NCI-H1092 treated with DMSO at 0.1 percent for 48 hours (cell line): ENCODE results near the gene ZSCAN30.

ENCODE experiments used
- DNase-seq: peaks from one replicate; lab custom pipeline; 2025; lab: John Stamatoyannopoulos, UW

Gene ZSCAN30

DNA sequence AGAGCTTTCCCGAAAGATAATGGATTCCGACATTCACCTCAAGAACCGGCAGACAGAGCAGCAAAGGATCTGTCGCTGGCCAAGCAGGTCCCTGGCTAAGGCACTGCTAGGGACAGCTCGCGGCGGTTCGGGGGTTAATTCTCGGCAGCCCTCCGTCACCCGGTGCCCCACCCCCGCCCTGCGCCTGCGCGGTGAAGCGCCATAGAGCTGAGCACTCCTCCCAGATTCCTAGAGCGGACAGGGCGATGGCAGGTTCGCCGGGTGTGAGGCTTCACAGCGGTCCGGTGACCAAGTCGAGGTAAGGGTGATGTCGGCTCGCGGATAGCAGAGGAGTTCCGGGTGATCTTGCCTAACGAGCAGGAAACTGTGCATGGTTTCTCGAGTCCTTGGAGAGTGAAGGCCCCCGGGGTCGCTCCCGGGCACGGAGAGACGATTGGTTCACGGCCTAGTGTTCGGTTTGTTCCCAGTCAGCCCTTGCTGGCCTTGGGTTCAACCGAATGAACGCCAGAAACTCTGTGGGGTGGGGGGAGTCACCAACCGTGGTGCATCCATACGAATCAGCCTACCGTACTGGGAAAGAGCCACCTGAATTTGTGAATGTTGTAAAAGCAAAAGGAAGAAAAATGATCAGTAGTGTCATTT lies at the start of gene ZSCAN30:
Gene ZSCAN30, minus strand, starts transcription at position 136 of the 642 bp plus-strand sequence. CDS start 25,877 bp downstream, outside the sequence.
- peak; percentile 95 for DNase-seq

- no peak for DNase-seq
These were observed 47.3 kb upstream of the ZSCAN30 start for GRCh38 chr18:35337286-35337685.

DNA sequence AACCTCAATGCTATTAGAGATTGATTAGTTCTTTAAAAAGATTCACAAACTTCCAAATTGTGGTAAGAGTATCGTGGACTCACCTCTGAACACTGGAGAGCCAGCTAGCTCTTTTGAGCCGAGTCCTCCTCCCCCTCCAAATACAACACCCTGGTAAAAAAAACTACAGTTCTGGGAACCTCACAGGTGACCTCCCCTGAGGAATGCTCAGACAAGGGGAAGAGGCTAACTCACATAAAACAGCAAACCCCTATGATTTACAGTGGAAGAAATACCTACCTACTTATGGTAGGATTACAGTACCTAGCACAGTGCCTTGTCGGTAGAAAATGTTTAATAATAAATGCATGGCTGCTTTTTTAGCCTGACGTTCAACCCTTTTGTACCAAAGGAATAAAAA lies 45.8 kb upstream of the ZSCAN30 start:
- DNase-seq = no peak

DNA sequence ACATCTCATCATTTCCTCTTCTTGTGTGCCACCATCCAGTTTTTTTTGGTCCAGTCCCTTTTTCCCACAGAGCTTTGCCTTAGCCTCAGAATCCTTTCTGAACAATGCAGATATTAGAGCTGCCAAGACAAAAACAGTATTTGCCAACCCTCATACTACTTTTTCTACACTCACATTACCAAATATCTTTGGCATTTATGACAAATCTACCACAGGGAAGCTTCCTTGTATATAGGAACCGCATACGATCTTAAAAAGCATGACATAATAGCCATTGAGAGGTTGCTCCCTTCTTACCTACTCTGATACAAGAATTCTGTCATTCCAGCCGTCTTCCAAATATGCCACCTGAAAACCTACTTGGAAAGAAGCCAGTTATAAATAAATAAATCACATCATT lies 44.8 kb upstream of the ZSCAN30 start:
- no peak for DNase-seq

DNA sequence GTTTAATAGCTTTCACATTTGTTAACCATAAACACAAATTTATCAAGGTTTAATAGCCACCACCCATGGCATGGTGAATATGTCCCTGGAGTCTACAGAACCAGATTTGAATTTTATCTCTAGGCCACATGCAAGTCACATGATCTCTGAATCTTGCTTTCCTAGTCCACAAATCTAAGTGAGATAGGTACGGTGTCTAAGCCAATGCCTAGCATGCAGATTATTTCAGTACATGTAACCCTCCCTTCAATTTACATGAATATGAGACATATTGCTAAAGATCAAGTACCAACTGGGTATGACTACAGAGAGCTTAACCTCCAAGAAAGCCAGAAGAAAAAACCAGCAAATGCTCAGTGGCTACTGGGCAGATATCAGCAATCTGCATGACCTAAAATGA lies 44.2 kb upstream of the ZSCAN30 start:
- DNase-seq = no peak

DNA sequence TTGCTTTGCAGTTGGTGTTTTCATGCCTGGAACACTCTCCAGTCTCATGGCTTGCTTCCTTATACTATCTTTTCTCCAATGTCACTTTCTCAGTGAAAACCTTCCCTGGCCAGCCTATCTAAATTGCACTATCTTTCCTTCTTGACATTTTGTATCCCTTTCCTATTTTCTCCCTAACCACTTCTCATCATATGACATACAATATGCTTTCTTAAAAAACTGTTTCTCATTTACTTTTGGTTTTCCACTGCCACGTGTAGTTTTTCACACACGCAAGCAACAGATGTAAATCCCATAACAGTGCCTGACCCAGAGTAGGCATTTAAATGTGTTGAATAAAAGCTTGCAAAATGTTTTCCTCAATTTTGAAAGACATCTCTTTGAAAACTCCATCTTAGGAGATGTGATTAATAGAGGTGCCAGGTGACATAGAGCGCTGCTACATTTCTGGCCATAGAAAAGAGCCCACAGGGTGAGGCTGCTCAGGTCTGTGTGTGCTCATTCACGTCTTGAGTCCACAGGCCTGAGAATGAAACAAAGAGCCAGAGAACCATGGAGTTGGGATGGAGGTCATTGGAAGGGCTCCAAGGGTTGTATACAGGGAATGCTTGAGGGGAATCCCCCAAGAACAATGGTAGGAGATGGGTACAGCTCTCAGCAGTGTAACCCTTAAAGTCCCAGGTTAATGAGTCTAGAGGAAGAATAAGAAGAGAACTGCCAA lies 41.5 kb upstream of the ZSCAN30 start:
- DNase-seq = no peak

DNA sequence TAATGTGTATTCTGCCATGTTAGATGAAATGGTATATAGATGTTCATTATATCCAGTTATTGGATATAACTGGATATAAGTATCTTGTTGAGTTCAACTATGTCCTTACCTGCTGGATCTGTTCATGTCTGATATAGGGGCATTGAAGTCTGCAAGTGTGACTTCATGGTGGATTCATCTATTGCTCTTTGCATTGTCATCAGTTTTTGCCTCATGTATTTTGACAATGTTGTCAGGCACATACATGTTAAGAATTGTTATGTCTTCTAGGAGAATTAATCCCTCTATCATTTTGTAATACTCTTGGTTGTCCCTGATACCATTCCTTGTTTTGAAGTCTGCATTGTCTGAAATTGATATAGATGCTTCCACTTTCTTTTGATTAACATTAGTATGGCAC lies 38.8 kb upstream of the ZSCAN30 start:
- no peak for DNase-seq

DNA sequence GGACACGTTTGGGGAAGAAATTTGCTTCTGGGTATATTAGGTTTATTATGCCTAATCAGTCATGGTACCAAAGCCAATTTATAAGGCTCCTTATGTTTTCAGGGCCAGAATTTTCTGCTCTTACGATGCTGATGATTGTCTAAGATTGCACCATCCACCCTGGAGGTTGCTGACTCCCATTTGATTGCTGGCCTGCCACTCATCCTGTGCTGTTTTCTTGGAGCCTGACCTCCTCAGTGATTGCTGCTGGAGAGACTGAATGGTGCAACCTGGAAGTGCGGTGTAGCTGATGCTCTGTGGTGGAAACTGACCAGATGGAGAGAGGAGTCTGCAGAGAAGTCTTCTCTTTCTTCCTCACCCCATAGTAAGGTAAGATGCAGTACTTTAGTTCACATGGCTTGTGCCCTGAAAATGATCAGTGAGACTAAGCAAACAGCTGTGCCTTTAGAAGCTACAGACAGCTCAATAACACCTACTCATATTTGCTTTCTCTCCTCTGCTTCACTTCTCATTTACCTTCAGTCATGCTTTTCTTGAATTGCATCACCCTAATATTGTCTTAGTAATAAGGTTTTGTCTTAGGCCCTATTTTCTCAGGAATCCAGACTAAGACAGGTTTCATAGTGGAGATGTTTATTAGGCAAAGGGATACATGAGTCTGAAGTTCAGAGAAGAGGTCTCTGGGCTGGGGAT lies 36.8 kb upstream of the ZSCAN30 start:
- DNase-seq = no peak

GRCh38 chr18:35324926-35325655 lies 35.1 kb upstream of the ZSCAN30 start:
- no peak for DNase-seq

DNA sequence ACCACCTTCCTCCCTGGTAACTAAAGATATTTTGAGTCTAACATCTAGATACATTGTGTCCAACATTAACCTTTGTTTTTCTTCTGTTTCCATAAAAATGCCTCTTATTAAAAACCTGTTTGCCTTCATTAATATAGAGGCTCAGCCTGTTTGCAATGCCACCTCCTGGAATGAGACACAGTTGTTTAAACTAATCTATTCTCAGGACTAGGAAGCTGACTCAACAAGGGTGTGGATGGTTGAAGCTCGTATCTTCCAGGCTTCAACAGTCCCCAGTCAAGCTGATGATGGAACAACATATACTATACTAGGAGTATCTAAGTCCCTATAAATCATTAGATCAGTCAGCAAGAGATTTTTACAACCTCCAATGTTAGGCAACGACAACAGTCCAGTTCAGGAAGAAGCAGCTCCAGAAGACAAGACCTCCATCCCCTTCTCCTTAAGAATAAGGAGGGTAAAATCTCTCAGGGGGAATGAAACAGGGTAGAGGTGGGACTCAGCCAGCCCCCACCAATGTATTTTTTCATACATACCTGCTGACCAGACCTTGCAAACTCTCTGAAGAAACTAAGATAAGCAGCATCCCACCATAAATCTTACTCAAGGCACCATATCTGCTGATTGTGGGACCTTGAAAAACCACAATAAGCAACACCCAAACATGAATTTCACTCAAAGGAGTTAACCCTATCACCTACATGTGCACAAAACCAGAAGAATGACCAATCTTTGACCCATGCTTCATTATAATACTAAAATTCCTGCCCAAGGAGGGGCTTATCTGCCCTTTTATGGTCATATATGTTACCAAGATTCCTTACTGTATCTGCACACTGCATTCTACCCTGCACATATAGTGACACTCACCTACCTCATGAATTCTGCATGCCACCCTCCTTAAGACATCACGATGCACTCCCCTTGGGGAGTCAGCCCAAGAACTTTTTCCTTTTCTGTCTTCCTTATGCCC lies 32.7 kb upstream of the ZSCAN30 start:
- no peak for DNase-seq

GRCh38 chr18:35311496-35311895 lies 21.5 kb upstream of the ZSCAN30 start:
- no peak for DNase-seq

DNA sequence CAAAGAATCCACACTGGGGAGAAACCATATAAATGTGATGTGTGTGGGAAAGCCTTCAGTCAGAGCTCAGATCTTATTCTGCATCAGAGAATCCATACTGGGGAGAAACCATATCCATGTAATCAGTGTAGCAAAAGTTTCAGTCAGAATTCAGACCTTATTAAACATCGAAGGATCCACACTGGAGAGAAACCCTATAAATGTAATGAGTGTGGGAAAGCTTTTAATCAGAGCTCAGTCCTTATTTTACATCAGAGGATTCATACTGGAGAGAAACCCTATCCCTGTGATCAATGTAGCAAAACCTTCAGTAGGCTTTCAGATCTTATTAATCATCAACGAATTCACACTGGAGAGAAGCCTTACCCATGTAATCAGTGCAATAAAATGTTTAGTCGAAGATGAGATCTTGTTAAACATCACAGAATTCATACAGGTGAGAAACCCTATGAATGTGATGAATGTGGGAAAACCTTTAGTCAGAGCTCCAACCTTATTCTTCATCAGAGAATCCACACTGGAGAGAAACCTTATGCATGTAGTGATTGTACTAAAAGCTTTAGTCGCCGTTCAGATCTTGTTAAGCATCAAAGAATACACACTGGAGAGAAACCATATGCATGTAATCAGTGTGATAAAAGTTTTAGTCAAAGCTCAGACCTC lies 16.7 kb upstream of the ZSCAN30 start:
- DNase-seq = no peak

DNA sequence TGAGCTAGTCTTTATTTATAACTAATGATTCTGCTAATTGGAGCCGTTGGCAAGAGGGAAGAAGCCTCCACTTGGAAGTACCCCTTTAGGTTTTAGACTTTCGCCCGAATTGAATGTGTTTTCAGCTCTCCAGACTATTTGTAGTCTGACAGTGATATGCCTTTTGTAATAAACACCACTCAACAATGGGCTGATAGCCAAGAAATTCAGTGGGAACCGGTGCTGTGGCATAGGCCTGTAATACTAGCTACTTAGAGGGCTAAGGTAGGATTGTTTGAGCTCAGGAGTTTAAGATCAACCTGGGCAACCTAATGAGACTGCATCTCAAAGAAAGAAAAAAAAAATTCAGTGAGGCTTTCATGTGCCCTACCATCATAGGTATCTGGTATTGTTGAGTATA lies 13.6 kb upstream of the ZSCAN30 start:
- no peak for DNase-seq

GRCh38 chr18:35296060-35296459 lies 6.0 kb upstream of the ZSCAN30 start:
- no peak for DNase-seq

- no peak for DNase-seq
These were observed 1.1 kb upstream of the ZSCAN30 start for GRCh38 chr18:35291166-35291565.

GRCh38 chr18:35289727-35290093 lies 319 bp downstream of the ZSCAN30 start:
- no peak for DNase-seq

DNA sequence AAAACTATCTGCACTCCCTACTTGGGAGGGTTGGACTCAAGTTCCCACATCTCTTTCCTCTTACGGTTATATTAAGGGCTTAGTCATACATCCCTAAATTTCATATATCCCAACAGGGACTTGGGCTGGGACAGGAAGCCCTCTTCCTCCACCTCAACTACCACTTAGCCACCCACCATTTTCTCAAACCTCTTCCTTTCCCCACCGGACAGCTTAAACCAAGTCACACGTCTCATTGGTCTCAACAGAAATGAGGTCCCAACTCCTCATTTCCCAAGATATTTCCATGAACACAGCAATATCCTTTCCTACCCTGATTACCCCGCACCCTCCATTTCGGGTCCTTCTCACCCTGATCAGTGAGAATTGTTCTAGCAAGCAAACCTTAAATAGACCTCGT lies 736 bp downstream of the ZSCAN30 start:
- no peak for DNase-seq

GRCh38 chr18:35284841-35285240 lies 5.2 kb downstream of the ZSCAN30 start:
- DNase-seq = no peak

DNA sequence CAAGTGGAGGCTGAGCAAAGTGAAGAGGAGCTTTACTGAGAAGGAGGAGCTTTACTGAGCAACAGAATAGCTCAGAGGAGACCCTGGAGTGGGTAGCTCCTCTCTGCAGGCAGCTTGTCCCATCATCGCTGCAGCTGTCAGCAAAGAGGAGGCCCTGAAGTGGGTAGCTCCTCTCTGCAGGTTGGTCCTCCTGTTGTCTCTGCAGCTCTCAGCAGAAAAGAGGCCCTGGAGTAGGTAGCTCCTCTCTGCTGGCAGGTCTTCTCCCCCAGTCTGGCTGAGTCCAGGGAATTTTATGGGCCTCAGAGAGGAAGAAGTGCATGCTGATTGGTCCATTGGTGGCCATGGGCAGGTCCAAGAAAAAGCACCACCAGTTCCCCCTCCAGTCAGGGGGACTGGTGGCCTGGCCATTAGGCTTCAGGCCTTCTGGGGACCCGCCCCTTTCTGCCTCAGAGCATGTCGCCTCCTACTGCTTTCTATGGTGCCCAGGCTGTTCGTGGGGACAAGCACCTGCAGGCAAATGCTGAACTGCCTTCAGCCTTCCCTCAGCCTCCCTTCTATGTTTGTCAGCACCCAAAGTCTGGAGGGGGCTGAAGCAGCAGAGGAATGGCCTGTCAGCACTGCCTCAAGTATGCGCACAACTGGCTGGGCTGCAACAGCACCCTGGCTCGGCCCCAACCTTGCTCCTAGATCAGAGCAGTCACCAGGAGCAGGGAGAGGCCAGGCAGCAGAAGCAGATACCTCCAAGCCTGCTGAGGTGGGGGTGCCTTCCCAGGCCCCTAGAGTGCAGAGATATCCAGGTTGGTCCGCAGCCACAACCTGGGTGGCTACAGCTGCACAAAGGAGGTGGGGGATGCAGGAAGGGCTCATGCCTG lies 5.9 kb downstream of the ZSCAN30 start:
- DNase-seq = no peak

- DNase-seq = no peak
These were observed 7.7 kb downstream of the ZSCAN30 start for GRCh38 chr18:35282353-35282752.
